ENCODE data around the gene DCDC1.

DCDC1 gene

GRCh38 chr11:31246451-31247165, 122.9 kb downstream of the DCDC1 start:
- no peak for DNase-seq
- Histone ChIP-seq H2AFZ (ENCODE audit: insufficient read depth, low read length, poor library complexity) (no peak overlapping the region), H3K36me3 (ENCODE audit: control insufficient read depth in 1 of 2, insufficient read depth in 2 of 2, low read length in 2 of 2) (no peaks in the 10 kb centered on the region)

GRCh38 chr11:31243706-31244105, 125.8 kb downstream of the DCDC1 start:
- Histone ChIP-seq H4K8ac (ENCODE audit: low read depth, low read length) (no peak overlapping the region), H3K4me1 (ENCODE audit: control insufficient read depth in 1 of 2, insufficient read depth in 2 of 2, low read length in 2 of 2) (no peaks in the 10 kb centered on the region)

More at GRCh38 chr11:31246451-31247165, 122.9 kb downstream of the DCDC1 start:
- Histone ChIP-seq H2AK5ac (ENCODE audit: low read length) (no peak overlapping the region), H3K18ac (ENCODE audit: low read length) (no peak overlapping the region), H3K4me2 (ENCODE audit: low read length) (no peak overlapping the region), H3K79me2 (ENCODE audit: control insufficient read depth, insufficient read depth, low read length, poor library complexity) (no peaks in the 10 kb centered on the region), H4K91ac (ENCODE audit: low read depth, low read length) (no peak overlapping the region), H3K4me3 (ENCODE audit: low read depth, low read length) (no peak overlapping the region), H3K27me3 (ENCODE audit: insufficient read depth, low read length) (no peaks in the 10 kb centered on the region), H2BK5ac (ENCODE audit: low read depth, low read length, poor library complexity) (no peak overlapping the region), H2BK120ac (ENCODE audit: insufficient read depth, low read length, poor library complexity) (no peak overlapping the region), H3K23ac (ENCODE audit: low read length) (no peak overlapping the region), H3K4me1 (ENCODE audit: control insufficient read depth in 1 of 2, insufficient read depth in 2 of 2, low read length in 2 of 2) (no peaks in the 10 kb centered on the region), H3K9me3 (ENCODE audit: insufficient read depth, low read depth, low read length) (no peaks in the 10 kb centered on the region), H2BK12ac (ENCODE audit: low read length) (no peak overlapping the region), H3K4ac (ENCODE audit: low read depth, low read length) (no peak overlapping the region), H4K12ac (ENCODE audit: low read depth, low read length) (no peak overlapping the region), H4K8ac (ENCODE audit: low read depth, low read length) (no peak overlapping the region), H3K9ac (ENCODE audit: low read length) (no peak overlapping the region), H3K14ac (ENCODE audit: low read length) (no peak overlapping the region), H3K27ac (ENCODE audit: low read depth, low read length) (no peak overlapping the region), H3K79me1 (ENCODE audit: low read length) (no peaks in the 10 kb centered on the region)
- WGBS (ENCODE audit: extremely low coverage, insufficient coverage, insufficient read length) = no CpG with 5 or more reads among the region's 4 CpGs

GRCh38 chr11:31240340-31240904, 129.1 kb downstream of the DCDC1 start:
- Histone ChIP-seq H4K8ac (ENCODE audit: low read depth, low read length) (no peak overlapping the region), H4K12ac (ENCODE audit: low read depth, low read length) (no peak overlapping the region), H3K18ac (ENCODE audit: low read length) (no peak overlapping the region), H3K4me3 (ENCODE audit: low read depth, low read length) (no peak overlapping the region), H3K36me3 (ENCODE audit: control insufficient read depth in 1 of 2, insufficient read depth in 2 of 2, low read length in 2 of 2) (no peaks in the 10 kb centered on the region), H3K79me2 (ENCODE audit: control insufficient read depth, insufficient read depth, low read length, poor library complexity) (no peaks in the 10 kb centered on the region), H2AK5ac (ENCODE audit: low read length) (no peak overlapping the region), H2BK5ac (ENCODE audit: low read depth, low read length, poor library complexity) (no peak overlapping the region), H2BK12ac (ENCODE audit: low read length) (no peak overlapping the region), H3K4me1 (ENCODE audit: control insufficient read depth in 1 of 2, insufficient read depth in 2 of 2, low read length in 2 of 2) (no peaks in the 10 kb centered on the region), H2AFZ (ENCODE audit: insufficient read depth, low read length, poor library complexity) (no peak overlapping the region), H3K4ac (ENCODE audit: low read depth, low read length) (no peak overlapping the region), H3K9ac (ENCODE audit: low read length) (no peak overlapping the region), H3K27ac (ENCODE audit: low read depth, low read length) (no peak overlapping the region), H3K9me3 (ENCODE audit: insufficient read depth, low read depth, low read length) (no peaks in the 10 kb centered on the region), H3K27me3 (ENCODE audit: insufficient read depth, low read length) (no peaks in the 10 kb centered on the region), H3K4me2 (ENCODE audit: low read length) (no peak overlapping the region), H3K14ac (ENCODE audit: low read length) (no peak overlapping the region), H3K79me1 (ENCODE audit: low read length) (no peaks in the 10 kb centered on the region), H4K91ac (ENCODE audit: low read depth, low read length) (no peak overlapping the region), H3K23ac (ENCODE audit: low read length) (no peak overlapping the region), H2BK120ac (ENCODE audit: insufficient read depth, low read length, poor library complexity) (no peak overlapping the region)
- peak; percentile 11 to 35 for DNase-seq
- WGBS (ENCODE audit: extremely low coverage, insufficient coverage, insufficient read length) = no CpG with 5 or more reads among the region's 5 CpGs

More at GRCh38 chr11:31243706-31244105, 125.8 kb downstream of the DCDC1 start:
- H2BK12ac ChIP-seq (ENCODE audit: low read length) = no peak overlapping the region
- WGBS (ENCODE audit: extremely low coverage, insufficient coverage, insufficient read length) = no CpG with 5 or more reads among the region's 1 CpG
- H3K4me3 ChIP-seq (ENCODE audit: low read depth, low read length) = no peak overlapping the region
- no peak overlapping the region for H2AFZ ChIP-seq (ENCODE audit: insufficient read depth, low read length, poor library complexity)
- H3K79me1 ChIP-seq (ENCODE audit: low read length) = no peaks in the 10 kb centered on the region
- no peak overlapping the region for H3K14ac ChIP-seq (ENCODE audit: low read length)
- no peak overlapping the region for H3K18ac ChIP-seq (ENCODE audit: low read length)
- no peaks in the 10 kb centered on the region for H3K36me3 ChIP-seq (ENCODE audit: control insufficient read depth in 1 of 2, insufficient read depth in 2 of 2, low read length in 2 of 2)
- H4K91ac ChIP-seq (ENCODE audit: low read depth, low read length) = no peak overlapping the region
- H3K9ac ChIP-seq (ENCODE audit: low read length) = no peak overlapping the region
- no peak overlapping the region for H3K27ac ChIP-seq (ENCODE audit: low read depth, low read length)
- H2AK5ac ChIP-seq (ENCODE audit: low read length) = no peak overlapping the region
- H2BK120ac ChIP-seq (ENCODE audit: insufficient read depth, low read length, poor library complexity) = no peak overlapping the region
- no peaks in the 10 kb centered on the region for H3K27me3 ChIP-seq (ENCODE audit: insufficient read depth, low read length)
- H3K9me3 ChIP-seq (ENCODE audit: insufficient read depth, low read depth, low read length) = no peaks in the 10 kb centered on the region
- no peak for DNase-seq
- no peaks in the 10 kb centered on the region for H3K79me2 ChIP-seq (ENCODE audit: control insufficient read depth, insufficient read depth, low read length, poor library complexity)
- H3K4me2 ChIP-seq (ENCODE audit: low read length) = no peak overlapping the region
- H3K23ac ChIP-seq (ENCODE audit: low read length) = no peak overlapping the region
- H2BK5ac ChIP-seq (ENCODE audit: low read depth, low read length, poor library complexity) = no peak overlapping the region
- no peak overlapping the region for H4K12ac ChIP-seq (ENCODE audit: low read depth, low read length)
- H3K4ac ChIP-seq (ENCODE audit: low read depth, low read length) = no peak overlapping the region

GRCh38 chr11:31237819-31238760, 131.4 kb downstream of the DCDC1 start:
- Histone ChIP-seq H2BK120ac (ENCODE audit: insufficient read depth, low read length, poor library complexity) (no peak overlapping the region), H4K8ac (ENCODE audit: low read depth, low read length) (no peak overlapping the region), H2BK12ac (ENCODE audit: low read length) (no peak overlapping the region), H3K23ac (ENCODE audit: low read length) (no peak overlapping the region), H3K18ac (ENCODE audit: low read length) (no peak overlapping the region), H3K27me3 (ENCODE audit: insufficient read depth, low read length) (no peaks in the 10 kb centered on the region), H3K79me2 (ENCODE audit: control insufficient read depth, insufficient read depth, low read length, poor library complexity) (no peaks in the 10 kb centered on the region), H3K9ac (ENCODE audit: low read length) (no peak overlapping the region), H3K4ac (ENCODE audit: low read depth, low read length) (no peak overlapping the region), H2BK5ac (ENCODE audit: low read depth, low read length, poor library complexity) (no peak overlapping the region), H3K79me1 (ENCODE audit: low read length) (no peaks in the 10 kb centered on the region), H2AK5ac (ENCODE audit: low read length) (no peak overlapping the region), H3K14ac (ENCODE audit: low read length) (no peak overlapping the region), H2AFZ (ENCODE audit: insufficient read depth, low read length, poor library complexity) (no peak overlapping the region), H4K12ac (ENCODE audit: low read depth, low read length) (no peak overlapping the region), H4K91ac (ENCODE audit: low read depth, low read length) (no peak overlapping the region), H3K4me2 (ENCODE audit: low read length) (no peak overlapping the region), H3K4me3 (ENCODE audit: low read depth, low read length) (no peak overlapping the region), H3K27ac (ENCODE audit: low read depth, low read length) (no peak overlapping the region), H3K9me3 (ENCODE audit: insufficient read depth, low read depth, low read length) (no peaks in the 10 kb centered on the region), H3K36me3 (ENCODE audit: control insufficient read depth in 1 of 2, insufficient read depth in 2 of 2, low read length in 2 of 2) (no peaks in the 10 kb centered on the region), H3K4me1 (ENCODE audit: control insufficient read depth in 1 of 2, insufficient read depth in 2 of 2, low read length in 2 of 2) (no peaks in the 10 kb centered on the region)
- WGBS (ENCODE audit: extremely low coverage, insufficient coverage, insufficient read length) = no CpG with 5 or more reads among the region's 8 CpGs
- no peak for DNase-seq

Data from trophoblast cell (in vitro differentiated cells and primary cell).